Stomach (tissue), 4 donors: ENCODE results near the gene CEACAM7.

Experiments used
- CTCF ChIP-seq, 7 experiments: fragments of 450-650 bp in 4 of 7; fragments of 200-600 bp in 3 of 7; sonication (generic) in 3 of 7; IDR thresholded peaks; one replicate each; pipeline ENCODE4 v1.5.1; 2016 to 2019; ENCODE audit warnings: antibody characterized with exemption in 7 of 7, control low read depth in 2 of 7, mild to moderate bottlenecking in 1 of 7
- EP300 ChIP-seq: sonication (generic); formaldehyde crosslinking; IDR thresholded peaks from one replicate; pipeline ENCODE4 v1.6.1; 2017; ENCODE audit warnings: antibody characterized with exemption

- TF ChIP-seq EP300, result no peak
- no peak for TF ChIP-seq CTCF (IDR thresholded peaks at IDR 0.05)
Observed at GRCh38 chr19:41694831-41695635, 7.0 kb upstream of the CEACAM7 start.
